Testis (tissue), 3 donors: ENCODE data around the gene CYP1A2. TPM values are rescaled to one million over a fixed set of nuclear protein-coding genes. Genes with fewer than 3 reads are reported as not detected.
"Not testable (repeated sequence)": the region's sequence is repeated elsewhere in the genome, so short reads cannot be mapped to it uniquely, and the experiment has no call there.

Experiments used
- DNase-seq: peaks from one replicate; pipeline ENCODE4 v3.0.0-alpha.2; 2019
- H3K27ac ChIP-seq, 2 donors: fragments of 200-600 bp; sonication (generic); one replicate each; pipeline ENCODE4 v1.5.1; 2019
- H3K27me3 ChIP-seq: fragments of 200-600 bp; sonication (generic); one replicate; pipeline ENCODE4 v1.5.1; 2019
- H3K36me3 ChIP-seq: fragments of 200-600 bp; sonication (generic); one replicate; pipeline ENCODE4 v1.5.1; 2017; ENCODE audit warnings: low read depth; ENCODE audit errors: missing control alignments
- H3K4me1 ChIP-seq: fragments of 200-600 bp; sonication (generic); one replicate; pipeline ENCODE4 v1.5.1; 2019
- H3K4me3 ChIP-seq, 2 donors: fragments of 200-600 bp; sonication (generic); one replicate each; pipeline ENCODE4 v1.5.1; 2017 to 2019
- H3K9me3 ChIP-seq: fragments of 200-600 bp; sonication (generic); one replicate; pipeline ENCODE4 v1.5.1; 2017
- POLR2A ChIP-seq: fragments of 450-650 bp; IDR thresholded peaks from one replicate; pipeline ENCODE4 v1.6.1; 2017; ENCODE audit warnings: antibody characterized with exemption, mild to moderate bottlenecking, moderate library complexity
- WGBS, 2 donors: methylation state at CpG; one replicate each; pipeline ENCODE4 v1.1.5; 2018; 5-methylcytosine and 5-hydroxymethylcytosine counted together
- intact Hi-C: fragments of 100-400 bp; cut with DNase I; formaldehyde crosslinking; loops from one replicate; pipeline ENCODE4 v1.15.1; 2023; ENCODE audit warnings: low total_unique reads
- polyA plus RNA-seq: library from polyadenylated mRNA; stranded (reverse); fragments of 350-450 nt; fragmentation: Illumina TruSeq; extraction: RNeasy Lipid Tissue Mini Kit (QIAGEN cat#74804); gene quantifications from one replicate; pipeline ENCODE4 v1.2.3, GENCODE V29; 2014; ENCODE audit warnings: low read depth, low replicate concordance; ENCODE audit not compliant: insufficient read depth
- total RNA-seq, 2 donors: library from RNA; depleted of rRNA; stranded (reverse); fragments of >200 nt; gene quantifications; one replicate each; pipeline ENCODE4 v1.2.3, GENCODE V29; 2016
- TF ChIP-seq, protein P1 (sequence below), 3 experiments: fragments of 450-650 bp in 2 of 3; fragments of 200-600 bp in 1 of 3; sonication (generic) in 1 of 3; IDR thresholded peaks; one replicate each; pipeline ENCODE4 v1.5.1; 2016 to 2019; ENCODE audit warnings: antibody characterized with exemption in 3 of 3, mild to moderate bottlenecking in 2 of 3, moderate library complexity in 1 of 3

The CYP1A2 gene
- total and polyA plus RNA-seq, 3 donors from 2014 or later, result 0.12 to 0.31 TPM; not detected in 1

DNA sequence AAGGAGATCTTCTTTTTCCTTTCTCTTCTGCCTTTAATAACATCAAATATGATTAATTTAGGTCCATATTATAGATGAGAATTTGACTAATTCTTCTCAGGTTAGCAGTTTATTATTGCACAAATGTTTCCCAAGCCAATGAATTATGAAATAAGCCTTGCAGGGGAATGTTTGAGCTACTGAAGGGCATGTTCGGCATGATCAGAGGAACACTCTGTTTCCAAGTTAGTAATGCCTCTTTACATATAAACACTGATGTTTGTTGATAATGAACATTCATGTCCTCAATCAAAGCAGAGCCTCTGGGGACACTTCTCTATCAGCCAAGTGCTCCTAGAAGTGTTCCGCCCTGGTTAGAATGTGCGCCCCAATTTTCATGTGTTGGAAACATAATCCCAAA lies 13.3 kb upstream of the CYP1A2 start:
- Histone ChIP-seq H3K9me3 (no peaks in the 10 kb centered on the region), H3K4me3 (no peak overlapping the region), H3K27ac (no peak overlapping the region), H3K4me1 (no peaks in the 10 kb centered on the region), H3K27me3 (no peaks in the 10 kb centered on the region), H3K36me3 (no peaks in the 10 kb centered on the region)
- no peak for TF ChIP-seq POLR2A
- TF ChIP-seq, protein P1, sequence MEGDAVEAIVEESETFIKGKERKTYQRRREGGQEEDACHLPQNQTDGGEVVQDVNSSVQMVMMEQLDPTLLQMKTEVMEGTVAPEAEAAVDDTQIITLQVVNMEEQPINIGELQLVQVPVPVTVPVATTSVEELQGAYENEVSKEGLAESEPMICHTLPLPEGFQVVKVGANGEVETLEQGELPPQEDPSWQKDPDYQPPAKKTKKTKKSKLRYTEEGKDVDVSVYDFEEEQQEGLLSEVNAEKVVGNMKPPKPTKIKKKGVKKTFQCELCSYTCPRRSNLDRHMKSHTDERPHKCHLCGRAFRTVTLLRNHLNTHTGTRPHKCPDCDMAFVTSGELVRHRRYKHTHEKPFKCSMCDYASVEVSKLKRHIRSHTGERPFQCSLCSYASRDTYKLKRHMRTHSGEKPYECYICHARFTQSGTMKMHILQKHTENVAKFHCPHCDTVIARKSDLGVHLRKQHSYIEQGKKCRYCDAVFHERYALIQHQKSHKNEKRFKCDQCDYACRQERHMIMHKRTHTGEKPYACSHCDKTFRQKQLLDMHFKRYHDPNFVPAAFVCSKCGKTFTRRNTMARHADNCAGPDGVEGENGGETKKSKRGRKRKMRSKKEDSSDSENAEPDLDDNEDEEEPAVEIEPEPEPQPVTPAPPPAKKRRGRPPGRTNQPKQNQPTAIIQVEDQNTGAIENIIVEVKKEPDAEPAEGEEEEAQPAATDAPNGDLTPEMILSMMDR (IDR thresholded peaks at IDR 0.05), result no peak
- 86 to 94% methylated on average over 3 of the region's 3 CpGs for WGBS, 2 donors
- intact Hi-C loops, result no loop called here
- no peak for DNase-seq

DNA sequence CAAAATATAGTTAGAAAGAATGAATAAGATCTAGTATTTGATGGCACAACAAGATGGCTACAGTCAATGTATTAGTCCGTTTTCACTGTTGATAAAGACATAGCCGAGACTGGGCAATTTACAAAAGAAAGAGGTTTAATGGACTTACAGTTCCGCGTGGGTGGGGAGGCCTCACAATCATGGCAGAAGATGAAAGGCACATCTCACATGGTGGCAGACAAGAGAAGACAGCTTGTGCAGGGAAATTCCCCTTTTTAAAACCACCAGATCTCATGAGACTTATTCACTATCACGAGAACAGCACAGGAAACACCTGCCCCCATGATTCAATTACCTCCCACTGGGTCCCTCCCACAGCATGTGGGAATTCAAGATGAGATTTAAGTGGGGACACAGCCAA lies 10.4 kb upstream of the CYP1A2 start:
- H3K4me1 ChIP-seq, H3K9me3 ChIP-seq, H3K4me3 ChIP-seq, H3K27me3 ChIP-seq, H3K27ac ChIP-seq, H3K36me3 ChIP-seq, DNase-seq, intact Hi-C loops: not testable (repeated sequence)
- WGBS, 2 donors, result 18 to 38% methylated on average over 5 of the region's 5 CpGs

DNA sequence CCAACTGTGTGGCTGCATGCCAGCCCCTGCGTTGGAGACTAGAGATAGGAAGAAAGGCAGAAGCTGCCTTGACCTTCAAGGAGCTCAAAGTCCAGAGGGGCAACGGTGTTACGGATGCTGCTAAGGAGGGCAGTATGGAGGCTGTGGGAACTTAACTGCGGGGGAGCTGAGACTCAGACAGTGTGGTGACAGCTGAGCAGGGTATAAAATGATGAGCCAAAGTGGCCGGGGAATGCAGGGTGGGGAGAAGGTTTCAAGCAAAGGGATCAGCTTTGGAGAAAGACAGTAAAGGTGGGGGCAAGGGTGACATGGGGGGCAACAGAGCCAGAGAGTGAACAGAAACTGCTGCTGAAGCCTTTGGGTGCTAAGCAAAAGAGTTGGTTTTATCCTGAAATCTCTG lies 6.2 kb upstream of the CYP1A2 start:
- TF ChIP-seq, protein P1 (IDR thresholded peaks at IDR 0.05), result no peak
- TF ChIP-seq POLR2A, result no peak
- Histone ChIP-seq H3K36me3 (no peaks in the 10 kb centered on the region), H3K27me3 (no peaks in the 10 kb centered on the region), H3K4me3 (no peak overlapping the region), H3K4me1 (no peaks in the 10 kb centered on the region), H3K27ac (no peak overlapping the region), H3K9me3 (no peaks in the 10 kb centered on the region)
- WGBS, 2 donors, result 80 to 86% methylated on average over 5 of the region's 5 CpGs
- no peak for DNase-seq
- intact Hi-C loops, result no loop called here

DNA sequence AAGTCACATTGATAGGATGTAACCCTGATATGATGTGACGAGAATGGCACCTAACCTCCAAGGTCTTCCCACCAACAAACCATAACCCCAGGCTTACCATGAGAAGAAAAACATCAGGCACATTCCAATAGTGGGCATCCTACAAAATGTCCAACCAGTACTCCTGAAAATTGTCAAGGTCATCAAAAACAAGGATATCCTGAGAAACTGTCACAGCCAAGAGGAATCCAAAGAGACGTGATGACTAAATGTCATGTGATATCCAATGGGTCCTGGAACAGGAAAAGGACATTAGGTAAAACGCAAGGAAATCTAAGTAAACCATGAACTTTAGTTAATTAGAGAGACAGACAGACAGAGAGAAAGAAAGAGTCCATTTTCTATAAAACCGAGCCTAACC lies 2.3 kb upstream of the CYP1A2 start:
- DNase-seq, result no peak
- H3K36me3 ChIP-seq, result no peaks in the 10 kb centered on the region
- H3K9me3 ChIP-seq, result no peaks in the 10 kb centered on the region
- intact Hi-C loops, result no loop called here
- no peaks in the 10 kb centered on the region for H3K4me1 ChIP-seq
- H3K27me3 ChIP-seq, result no peaks in the 10 kb centered on the region
- TF ChIP-seq, protein P1 (IDR thresholded peaks at IDR 0.05), result no peak
- TF ChIP-seq POLR2A, result no peak
- no peak overlapping the region for H3K27ac ChIP-seq
- WGBS, 2 donors, result 63 to 67% methylated on average over 4 of the region's 4 CpGs
- no peak overlapping the region for H3K4me3 ChIP-seq

DNA sequence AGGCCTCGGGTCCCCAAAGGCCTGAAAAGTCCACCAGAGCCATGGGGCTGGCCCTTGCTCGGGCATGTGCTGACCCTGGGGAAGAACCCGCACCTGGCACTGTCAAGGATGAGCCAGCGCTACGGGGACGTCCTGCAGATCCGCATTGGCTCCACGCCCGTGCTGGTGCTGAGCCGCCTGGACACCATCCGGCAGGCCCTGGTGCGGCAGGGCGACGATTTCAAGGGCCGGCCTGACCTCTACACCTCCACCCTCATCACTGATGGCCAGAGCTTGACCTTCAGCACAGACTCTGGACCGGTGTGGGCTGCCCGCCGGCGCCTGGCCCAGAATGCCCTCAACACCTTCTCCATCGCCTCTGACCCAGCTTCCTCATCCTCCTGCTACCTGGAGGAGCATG lies 1.2 kb downstream of the CYP1A2 start:
- no peak for TF ChIP-seq POLR2A
- TF ChIP-seq, protein P1 (IDR thresholded peaks at IDR 0.05), result no peak
- Histone ChIP-seq H3K27me3 (no peaks in the 10 kb centered on the region), H3K4me1 (no peaks in the 10 kb centered on the region), H3K9me3 (no peaks in the 10 kb centered on the region), H3K27ac (no peak overlapping the region), H3K36me3 (no peaks in the 10 kb centered on the region), H3K4me3 (no peak overlapping the region)
- WGBS, 2 donors, result 89% methylated on average over 20 of the region's 20 CpGs; no CpG with 5 or more reads in 1 of the 2 donors
- intact Hi-C loops, result no loop called here
- DNase-seq, result no peak
